SK-N-SH treated with all-trans-retinoic acid at 6 μM for 48 hours (cell line): ENCODE data around the gene ZNRF4.

Experiments
- ATAC-seq: fragments of 200-7000 bp; cut with Tn5 transposase; 3 replicates; pipeline ENCODE4 v1.9.1; 2020; ENCODE audit warnings: mild to moderate bottlenecking, moderate library complexity
- ARNTL ChIP-seq: fragments of 450-650 bp; formaldehyde crosslinking; IDR thresholded peaks from 2 replicates; pipeline ENCODE4 v1.5.0; 2020; ENCODE audit warnings: low read depth, mild to moderate bottlenecking, moderate library complexity, borderline replicate concordance
- BACH2 ChIP-seq: fragments of 250-450 bp; sonication (Bioruptor Pico); IDR thresholded peaks from 2 replicates; pipeline ENCODE4 v1.9.0; 2021; ENCODE audit warnings: mild to moderate bottlenecking, borderline replicate concordance
- CREB5 ChIP-seq: fragments of 250-450 bp; sonication (Bioruptor Pico); IDR thresholded peaks from 2 replicates; pipeline ENCODE4 v1.5.1; 2020; ENCODE audit warnings: low read depth, mild to moderate bottlenecking, moderate library complexity
- CSDC2 ChIP-seq: fragments of 250-450 bp; sonication (Bioruptor Pico); IDR thresholded peaks from 2 replicates; pipeline ENCODE4 v1.5.0; 2020; ENCODE audit warnings: mild to moderate bottlenecking, moderate library complexity
- CSRNP3 ChIP-seq: fragments of 250-450 bp; sonication (Bioruptor Pico); IDR thresholded peaks from 2 replicates; pipeline ENCODE4 v1.5.1; 2021; ENCODE audit warnings: mild to moderate bottlenecking, moderate library complexity
- ESRRG ChIP-seq: fragments of 250-450 bp; sonication (Bioruptor Pico); IDR thresholded peaks from 2 replicates; pipeline ENCODE4 v1.6.1; 2021; ENCODE audit warnings: mild to moderate bottlenecking
- GLIS3 ChIP-seq: fragments of 250-450 bp; sonication (Bioruptor Pico); IDR thresholded peaks from 2 replicates; pipeline ENCODE4 v1.5.0; 2020; ENCODE audit warnings: mild to moderate bottlenecking, moderate library complexity
- ISL1 ChIP-seq: fragments of 250-450 bp; sonication (Bioruptor Pico); IDR thresholded peaks from 2 replicates; pipeline ENCODE4 v2.1.2; 2022; ENCODE audit warnings: mild to moderate bottlenecking, moderate library complexity
- OSR1 ChIP-seq: fragments of 250-450 bp; sonication (Bioruptor Pico); IDR thresholded peaks from 2 replicates; pipeline ENCODE4 v1.8.0; 2022; ENCODE audit warnings: moderate library complexity, mild to moderate bottlenecking, inconsistent platforms
- PATZ1 ChIP-seq: fragments of 250-450 bp; sonication (Bioruptor Pico); IDR thresholded peaks from 2 replicates; pipeline ENCODE4 v1.8.0; 2020; ENCODE audit warnings: mild to moderate bottlenecking, moderate library complexity, borderline replicate concordance
- PPARA ChIP-seq: fragments of 250-450 bp; sonication (Bioruptor Pico); IDR thresholded peaks from 2 replicates; pipeline ENCODE4 v1.5.0; 2020; ENCODE audit warnings: mild to moderate bottlenecking, borderline replicate concordance
- SNAI2 ChIP-seq: fragments of 250-450 bp; sonication (Bioruptor Pico); IDR thresholded peaks from 2 replicates; pipeline ENCODE4 v1.5.0; 2020; ENCODE audit warnings: mild to moderate bottlenecking, moderate library complexity
- TCF4 ChIP-seq: fragments of 250-450 bp; sonication (Bioruptor Pico); IDR thresholded peaks from 2 replicates; pipeline ENCODE4 v1.8.0; 2021; ENCODE audit warnings: mild to moderate bottlenecking, moderate library complexity, borderline replicate concordance
- TOX ChIP-seq: fragments of 250-450 bp; sonication (Bioruptor Pico); IDR thresholded peaks from 2 replicates; pipeline ENCODE4 v1.8.0; 2021; ENCODE audit warnings: mild to moderate bottlenecking, moderate library complexity, borderline replicate concordance
- TSHZ2 ChIP-seq: fragments of 250-450 bp; sonication (Bioruptor Pico); IDR thresholded peaks from 2 replicates; pipeline ENCODE4 v1.5.0; 2020; ENCODE audit warnings: mild to moderate bottlenecking, moderate library complexity
- ZC3H10 ChIP-seq: fragments of 250-450 bp; sonication (Bioruptor Pico); IDR thresholded peaks from 2 replicates; pipeline ENCODE4 v1.5.1; 2021; ENCODE audit warnings: mild to moderate bottlenecking, moderate library complexity
- ZFP3 ChIP-seq: fragments of 250-450 bp; sonication (Bioruptor Pico); IDR thresholded peaks from 2 replicates; pipeline ENCODE4 v1.5.0; 2020; ENCODE audit warnings: mild to moderate bottlenecking, moderate library complexity
- ZNF565 ChIP-seq: fragments of 450-650 bp; formaldehyde crosslinking; conservative IDR thresholded peaks from 2 replicates; pipeline ENCODE4 v1.5.0; 2020; ENCODE audit warnings: low read depth, mild to moderate bottlenecking, moderate library complexity
- ZNF70 ChIP-seq: fragments of 450-650 bp; formaldehyde crosslinking; IDR thresholded peaks from 2 replicates; pipeline ENCODE4 v1.5.0; 2020; ENCODE audit warnings: mild to moderate bottlenecking, moderate library complexity
- ZNF8 ChIP-seq: fragments of 450-650 bp; formaldehyde crosslinking; IDR thresholded peaks from 2 replicates; pipeline ENCODE4 v1.5.0; 2020; ENCODE audit warnings: mild to moderate bottlenecking, moderate library complexity

Gene ZNRF4

GRCh38 chr19:5478925-5479588 lies 23.8 kb downstream of the ZNRF4 start (continued):
- TF ChIP-seq TSHZ2 (CRISPR knock-in tag), result no peak
- no peak for TF ChIP-seq TOX
- TF ChIP-seq OSR1 (CRISPR knock-in tag), result no peak
- no peak for TF ChIP-seq CSDC2 (CRISPR knock-in tag)
- TF ChIP-seq ARNTL (CRISPR knock-in tag), result no peak

- ATAC-seq, result peak; percentile 18; the same call in 1 of the 3 replicates
- TF ChIP-seq ESRRG (CRISPR knock-in tag), result no peak
- TF ChIP-seq CREB5, result no peak
- peak; percentile 54; the same call in 1 of the 2 replicates for TF ChIP-seq TCF4 (CRISPR knock-in tag)
Observed at GRCh38 chr19:5479958-5480357, 24.7 kb downstream of the ZNRF4 start.

- ATAC-seq, result peak; percentile 27; the same call in 2 of the 3 replicates
- TF ChIP-seq BACH2 (CRISPR knock-in tag) (no peak), ZC3H10 (CRISPR knock-in tag) (no peak), TOX (no peak), OSR1 (CRISPR knock-in tag) (no peak), TCF4 (CRISPR knock-in tag) (no peak), CREB5 (no peak)
Observed at GRCh38 chr19:5480427-5480836, 25.2 kb downstream of the ZNRF4 start.

- no peak for ATAC-seq
- no peak for TF ChIP-seq CSDC2 (CRISPR knock-in tag)
- TF ChIP-seq ESRRG (CRISPR knock-in tag), result no peak
- no peak for TF ChIP-seq TOX
- no peak for TF ChIP-seq CSRNP3 (CRISPR knock-in tag)
- no peak for TF ChIP-seq CREB5
- TF ChIP-seq ISL1, result no peak
- TF ChIP-seq PPARA (CRISPR knock-in tag), result no peak
- no peak for TF ChIP-seq SNAI2
- TF ChIP-seq, all 23 proteins: peak for 0
Observed at GRCh38 chr19:5481957-5482356, 26.7 kb downstream of the ZNRF4 start.

- peak; percentile 55 for ATAC-seq
- TF ChIP-seq ZNF70 (CRISPR knock-in tag) (no peak), ZFP3 (CRISPR knock-in tag) (no peak), ESRRG (CRISPR knock-in tag) (no peak), TOX (no peak), ARNTL (CRISPR knock-in tag) (no peak), ZNF565 (CRISPR knock-in tag) (no peak), CSRNP3 (CRISPR knock-in tag) (no peak), GLIS3 (CRISPR knock-in tag) (no peak), ZNF8 (no peak), PATZ1 (CRISPR knock-in tag) (no peak), ZC3H10 (CRISPR knock-in tag) (no peak), ISL1 (no peak), PPARA (CRISPR knock-in tag) (no peak)
Observed at GRCh38 chr19:5484398-5485285, 29.4 kb downstream of the ZNRF4 start.
